ENCODE measurements around the gene VWC2. TPM values are rescaled to one million over a fixed set of nuclear protein-coding genes. Genes with fewer than 3 reads are reported as not detected.

The VWC2 gene
- total RNA-seq, 6 experiments from 2014 or later, result not detected

DNA sequence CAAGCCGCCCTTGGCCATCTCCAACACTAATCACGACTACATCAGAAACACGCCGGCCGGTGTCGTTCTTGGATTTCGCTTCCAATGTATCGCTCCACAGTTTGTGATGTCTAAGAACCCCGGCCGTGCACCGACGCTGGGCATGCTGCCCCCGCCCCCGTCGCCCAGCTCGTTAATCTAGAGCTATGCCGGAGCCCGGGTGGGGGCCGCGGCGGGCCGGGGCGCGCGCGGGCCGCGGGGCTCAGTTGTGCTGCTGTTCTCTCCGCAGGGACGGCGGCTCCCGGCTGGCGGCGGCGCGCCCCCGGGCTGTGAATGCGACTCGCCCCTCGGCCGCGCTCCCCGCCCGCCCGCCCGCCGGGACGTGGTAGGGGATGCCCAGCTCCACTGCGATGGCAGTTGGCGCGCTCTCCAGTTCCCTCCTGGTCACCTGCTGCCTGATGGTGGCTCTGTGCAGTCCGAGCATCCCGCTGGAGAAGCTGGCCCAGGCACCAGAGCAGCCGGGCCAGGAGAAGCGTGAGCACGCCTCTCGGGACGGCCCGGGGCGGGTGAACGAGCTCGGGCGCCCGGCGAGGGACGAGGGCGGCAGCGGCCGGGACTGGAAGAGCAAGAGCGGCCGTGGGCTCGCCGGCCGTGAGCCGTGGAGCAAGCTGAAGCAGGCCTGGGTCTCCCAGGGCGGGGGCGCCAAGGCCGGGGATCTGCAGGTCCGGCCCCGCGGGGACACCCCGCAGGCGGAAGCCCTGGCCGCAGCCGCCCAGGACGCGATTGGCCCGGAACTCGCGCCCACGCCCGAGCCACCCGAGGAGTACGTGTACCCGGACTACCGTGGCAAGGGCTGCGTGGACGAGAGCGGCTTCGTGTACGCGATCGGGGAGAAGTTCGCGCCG, 1.9 kb downstream of the VWC2 start:
- H3K4me3 Mint-ChIP-seq, result no peak overlapping the region

GRCh38 chr7:49775949-49776443, 2.6 kb downstream of the VWC2 start:
- DNase-seq, result no peak
- Mint-ChIP-seq H3K4me1 (ENCODE audit: low read depth) (no peaks in the 10 kb centered on the region), H3K27ac (no peak overlapping the region), H3K4me3 (no peak overlapping the region), H3K27me3 (ENCODE audit: insufficient read depth) (peaks cover 3% of the 10 kb centered on the region), H3K9me3 (peaks cover 41% of the 10 kb centered on the region), H3K36me3 (ENCODE audit: low read depth) (peaks cover 7% of the 10 kb centered on the region)
- TF ChIP-seq, protein P1, sequence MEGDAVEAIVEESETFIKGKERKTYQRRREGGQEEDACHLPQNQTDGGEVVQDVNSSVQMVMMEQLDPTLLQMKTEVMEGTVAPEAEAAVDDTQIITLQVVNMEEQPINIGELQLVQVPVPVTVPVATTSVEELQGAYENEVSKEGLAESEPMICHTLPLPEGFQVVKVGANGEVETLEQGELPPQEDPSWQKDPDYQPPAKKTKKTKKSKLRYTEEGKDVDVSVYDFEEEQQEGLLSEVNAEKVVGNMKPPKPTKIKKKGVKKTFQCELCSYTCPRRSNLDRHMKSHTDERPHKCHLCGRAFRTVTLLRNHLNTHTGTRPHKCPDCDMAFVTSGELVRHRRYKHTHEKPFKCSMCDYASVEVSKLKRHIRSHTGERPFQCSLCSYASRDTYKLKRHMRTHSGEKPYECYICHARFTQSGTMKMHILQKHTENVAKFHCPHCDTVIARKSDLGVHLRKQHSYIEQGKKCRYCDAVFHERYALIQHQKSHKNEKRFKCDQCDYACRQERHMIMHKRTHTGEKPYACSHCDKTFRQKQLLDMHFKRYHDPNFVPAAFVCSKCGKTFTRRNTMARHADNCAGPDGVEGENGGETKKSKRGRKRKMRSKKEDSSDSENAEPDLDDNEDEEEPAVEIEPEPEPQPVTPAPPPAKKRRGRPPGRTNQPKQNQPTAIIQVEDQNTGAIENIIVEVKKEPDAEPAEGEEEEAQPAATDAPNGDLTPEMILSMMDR (IDR thresholded peaks at IDR 0.05), result no peak

More for the DNA sequence above, 1.9 kb downstream of the VWC2 start:
- Mint-ChIP-seq H3K27ac (no peak overlapping the region), H3K9me3 (peaks cover 46% of the 10 kb centered on the region), H3K36me3 (ENCODE audit: low read depth) (peaks cover 7% of the 10 kb centered on the region), H3K4me1 (ENCODE audit: low read depth) (no peaks in the 10 kb centered on the region), H3K27me3 (ENCODE audit: insufficient read depth) (peaks cover 3% of the 10 kb centered on the region)
- no peak for DNase-seq
- TF ChIP-seq, protein P1 (IDR thresholded peaks at IDR 0.05), result no peak

GRCh38 chr7:49776994-49777393, 3.6 kb downstream of the VWC2 start:
- H3K9me3 Mint-ChIP-seq, result peaks cover 39% of the 10 kb centered on the region
- peaks cover 3% of the 10 kb centered on the region for H3K27me3 Mint-ChIP-seq (ENCODE audit: insufficient read depth)
- TF ChIP-seq, protein P1 (IDR thresholded peaks at IDR 0.05), result no peak
- H3K4me1 Mint-ChIP-seq (ENCODE audit: low read depth), result no peaks in the 10 kb centered on the region
- no peak overlapping the region for H3K27ac Mint-ChIP-seq
- H3K36me3 Mint-ChIP-seq (ENCODE audit: low read depth), result peaks cover 7% of the 10 kb centered on the region
- H3K4me3 Mint-ChIP-seq, result no peak overlapping the region
- DNase-seq, result no peak

DNA sequence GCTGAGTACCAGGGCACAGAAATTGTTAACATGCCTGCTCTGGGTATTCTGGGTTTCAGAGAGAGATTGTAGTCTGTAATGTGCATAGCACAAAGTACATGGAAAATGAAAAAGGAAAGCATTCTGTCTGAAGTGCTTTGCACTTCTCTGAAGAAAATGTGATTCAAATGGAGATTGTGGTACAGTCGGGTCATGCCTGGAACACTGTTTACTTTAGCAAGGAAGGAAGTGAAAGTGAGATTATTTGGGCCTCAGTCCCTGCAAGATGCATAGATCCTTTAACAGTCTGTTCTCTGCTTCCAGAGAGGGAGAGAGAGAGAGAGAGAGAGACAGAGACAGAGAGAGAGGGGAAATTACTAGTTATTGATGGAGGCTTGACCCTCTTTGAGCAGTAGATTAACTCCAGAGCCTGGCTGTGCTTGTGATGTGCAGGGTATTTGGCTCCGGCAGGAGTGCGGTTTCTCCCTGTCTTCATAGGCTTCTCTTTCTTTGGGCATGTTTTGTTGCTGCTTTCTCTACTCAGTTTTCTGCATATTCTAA, 5.4 kb downstream of the VWC2 start:
- H3K4me3 Mint-ChIP-seq, result no peak overlapping the region
- no peak overlapping the region for H3K27ac Mint-ChIP-seq
- TF ChIP-seq, protein P1 (IDR thresholded peaks at IDR 0.05), result no peak
- H3K27me3 Mint-ChIP-seq (ENCODE audit: insufficient read depth), result peaks cover 3% of the 10 kb centered on the region
- no peaks in the 10 kb centered on the region for H3K36me3 Mint-ChIP-seq (ENCODE audit: low read depth)
- no peaks in the 10 kb centered on the region for H3K4me1 Mint-ChIP-seq (ENCODE audit: low read depth)
- DNase-seq, result no peak
- H3K9me3 Mint-ChIP-seq, result peaks cover 29% of the 10 kb centered on the region

GRCh38 chr7:49780953-49781352, 7.5 kb downstream of the VWC2 start:
- Mint-ChIP-seq H3K9me3 (peaks cover 31% of the 10 kb centered on the region), H3K27ac (no peak overlapping the region), H3K4me3 (no peak overlapping the region), H3K36me3 (ENCODE audit: low read depth) (no peaks in the 10 kb centered on the region), H3K27me3 (ENCODE audit: insufficient read depth) (peaks cover 3% of the 10 kb centered on the region), H3K4me1 (ENCODE audit: low read depth) (no peaks in the 10 kb centered on the region)
- TF ChIP-seq, protein P1 (IDR thresholded peaks at IDR 0.05), result no peak
- no peak for DNase-seq

All from HFFc6 (cell line).